Parathyroid adenoma (tissue), 2 donors: Measurements from ENCODE around the gene ZKSCAN1.

ENCODE experiments used
- H2AFZ ChIP-seq: fragments of 300-600 bp; sonication (generic); one replicate; pipeline ENCODE4 v1.7.0; 2017; ENCODE audit warnings: antibody characterized with exemption, mild to moderate bottlenecking
- H3K27ac ChIP-seq: fragments of 300-600 bp; sonication (generic); one replicate; pipeline ENCODE4 v1.7.0; 2017
- H3K27me3 ChIP-seq: fragments of 300-600 bp; sonication (generic); one replicate; pipeline ENCODE4 v1.7.0; 2017; ENCODE audit warnings: low read length; ENCODE audit not compliant: control insufficient read depth, insufficient read depth
- H3K36me3 ChIP-seq: fragments of 300-600 bp; sonication (generic); one replicate; pipeline ENCODE4 v1.7.0; 2017; ENCODE audit warnings: low read length; ENCODE audit not compliant: control insufficient read depth, insufficient read depth
- H3K4me1 ChIP-seq: fragments of 300-600 bp; sonication (generic); one replicate; pipeline ENCODE4 v1.7.0; 2017; ENCODE audit warnings: control low read depth
- H3K4me2 ChIP-seq: fragments of 300-600 bp; sonication (generic); one replicate; pipeline ENCODE4 v1.7.0; 2017; ENCODE audit warnings: low read length
- H3K4me3 ChIP-seq: fragments of 300-600 bp; sonication (generic); one replicate; pipeline ENCODE4 v1.7.0; 2017; ENCODE audit warnings: low read depth, low read length
- H3K79me2 ChIP-seq: fragments of 300-600 bp; sonication (generic); one replicate; pipeline ENCODE4 v1.7.0; 2017; ENCODE audit warnings: control low read depth
- H3K9ac ChIP-seq: fragments of 300-600 bp; sonication (generic); one replicate; pipeline ENCODE4 v1.7.0; 2017; ENCODE audit warnings: mild to moderate bottlenecking
- H3K9me3 ChIP-seq: fragments of 300-600 bp; sonication (generic); one replicate; pipeline ENCODE4 v1.7.0; 2017; ENCODE audit warnings: low read length; ENCODE audit not compliant: control insufficient read depth
- TF ChIP-seq, protein P1 (sequence below): fragments of 300-600 bp; sonication (generic); IDR thresholded peaks from one replicate; pipeline ENCODE4 v1.7.0; 2017; ENCODE audit warnings: antibody characterized with exemption, mild to moderate bottlenecking
- donor health status: primary hyperparathyroidism.

ZKSCAN1 gene

DNA sequence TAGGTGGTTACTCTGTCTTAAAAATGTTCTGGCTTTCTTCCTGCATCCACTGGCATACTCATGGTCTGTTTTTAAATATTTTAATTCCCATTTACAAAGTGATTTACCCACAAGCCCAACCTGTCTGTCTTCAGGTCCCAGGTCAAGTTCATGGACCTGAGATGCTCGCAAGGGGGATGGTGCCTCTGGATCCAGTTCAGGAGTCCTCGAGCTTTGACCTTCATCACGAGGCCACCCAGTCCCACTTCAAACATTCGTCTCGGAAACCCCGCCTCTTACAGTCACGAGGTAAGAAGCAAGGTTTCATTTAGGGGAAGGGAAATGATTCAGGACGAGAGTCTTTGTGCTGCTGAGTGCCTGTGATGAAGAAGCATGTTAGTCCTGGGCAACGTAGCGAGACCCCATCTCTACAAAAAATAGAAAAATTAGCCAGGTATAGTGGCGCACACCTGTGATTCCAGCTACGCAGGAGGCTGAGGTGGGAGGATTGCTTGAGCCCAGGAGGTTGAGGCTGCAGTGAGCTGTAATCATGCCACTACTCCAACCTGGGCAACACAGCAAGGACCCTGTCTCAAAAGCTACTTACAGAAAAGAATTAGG, 8.7 kb downstream of the ZKSCAN1 start:
- Histone ChIP-seq H3K4me2 (no peak overlapping the region), H3K79me2 (peaks cover 30% of the 10 kb centered on the region), H3K4me1 (no peaks in the 10 kb centered on the region), H3K27ac (no peak overlapping the region), H3K36me3 (no peaks in the 10 kb centered on the region), H3K9me3 (no peaks in the 10 kb centered on the region), H3K4me3 (no peak overlapping the region), H2AFZ (no peak overlapping the region), H3K27me3 (no peaks in the 10 kb centered on the region), H3K9ac (no peak overlapping the region)
- TF ChIP-seq, protein P1, sequence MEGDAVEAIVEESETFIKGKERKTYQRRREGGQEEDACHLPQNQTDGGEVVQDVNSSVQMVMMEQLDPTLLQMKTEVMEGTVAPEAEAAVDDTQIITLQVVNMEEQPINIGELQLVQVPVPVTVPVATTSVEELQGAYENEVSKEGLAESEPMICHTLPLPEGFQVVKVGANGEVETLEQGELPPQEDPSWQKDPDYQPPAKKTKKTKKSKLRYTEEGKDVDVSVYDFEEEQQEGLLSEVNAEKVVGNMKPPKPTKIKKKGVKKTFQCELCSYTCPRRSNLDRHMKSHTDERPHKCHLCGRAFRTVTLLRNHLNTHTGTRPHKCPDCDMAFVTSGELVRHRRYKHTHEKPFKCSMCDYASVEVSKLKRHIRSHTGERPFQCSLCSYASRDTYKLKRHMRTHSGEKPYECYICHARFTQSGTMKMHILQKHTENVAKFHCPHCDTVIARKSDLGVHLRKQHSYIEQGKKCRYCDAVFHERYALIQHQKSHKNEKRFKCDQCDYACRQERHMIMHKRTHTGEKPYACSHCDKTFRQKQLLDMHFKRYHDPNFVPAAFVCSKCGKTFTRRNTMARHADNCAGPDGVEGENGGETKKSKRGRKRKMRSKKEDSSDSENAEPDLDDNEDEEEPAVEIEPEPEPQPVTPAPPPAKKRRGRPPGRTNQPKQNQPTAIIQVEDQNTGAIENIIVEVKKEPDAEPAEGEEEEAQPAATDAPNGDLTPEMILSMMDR = no peak

- H3K4me1 ChIP-seq = no peaks in the 10 kb centered on the region
- no peak overlapping the region for H3K4me3 ChIP-seq
- H3K27ac ChIP-seq = no peak overlapping the region
- no peak overlapping the region for H3K4me2 ChIP-seq
- H3K27me3 ChIP-seq = no peaks in the 10 kb centered on the region
- TF ChIP-seq, protein P1 = no peak
- H3K36me3 ChIP-seq = no peaks in the 10 kb centered on the region
- no peak overlapping the region for H2AFZ ChIP-seq
- H3K9ac ChIP-seq = no peak overlapping the region
- H3K79me2 ChIP-seq = peaks cover 11% of the 10 kb centered on the region
- H3K9me3 ChIP-seq = no peaks in the 10 kb centered on the region
These were observed 11.8 kb downstream of the ZKSCAN1 start for GRCh38 chr7:100027197-100027596.

DNA sequence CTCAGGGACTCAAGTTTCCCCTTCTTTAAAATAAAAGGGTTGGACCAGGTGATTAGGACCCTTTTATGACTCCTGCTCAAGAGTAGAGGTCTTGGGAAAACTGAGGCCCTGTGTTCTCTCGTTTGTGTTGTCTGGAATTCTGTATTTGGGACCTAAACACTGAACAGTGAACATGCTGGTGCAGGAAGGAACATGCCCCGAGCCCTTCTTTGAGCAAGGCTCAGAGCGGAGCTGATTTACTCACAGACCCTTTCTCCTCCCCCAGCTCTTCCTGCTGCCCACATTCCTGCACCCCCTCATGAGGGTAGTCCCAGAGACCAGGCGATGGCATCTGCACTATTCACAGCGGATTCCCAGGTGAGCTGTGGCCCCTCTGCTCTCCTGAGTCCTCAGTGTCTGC, 14.2 kb downstream of the ZKSCAN1 start:
- H3K36me3 ChIP-seq = no peaks in the 10 kb centered on the region
- TF ChIP-seq, protein P1 = no peak
- no peaks in the 10 kb centered on the region for H3K4me1 ChIP-seq
- H3K4me2 ChIP-seq = no peak overlapping the region
- H3K4me3 ChIP-seq = no peak overlapping the region
- H3K27ac ChIP-seq = no peak overlapping the region
- H2AFZ ChIP-seq = no peak overlapping the region
- no peaks in the 10 kb centered on the region for H3K27me3 ChIP-seq
- peaks cover 4% of the 10 kb centered on the region for H3K79me2 ChIP-seq
- no peaks in the 10 kb centered on the region for H3K9me3 ChIP-seq
- H3K9ac ChIP-seq = no peak overlapping the region

DNA sequence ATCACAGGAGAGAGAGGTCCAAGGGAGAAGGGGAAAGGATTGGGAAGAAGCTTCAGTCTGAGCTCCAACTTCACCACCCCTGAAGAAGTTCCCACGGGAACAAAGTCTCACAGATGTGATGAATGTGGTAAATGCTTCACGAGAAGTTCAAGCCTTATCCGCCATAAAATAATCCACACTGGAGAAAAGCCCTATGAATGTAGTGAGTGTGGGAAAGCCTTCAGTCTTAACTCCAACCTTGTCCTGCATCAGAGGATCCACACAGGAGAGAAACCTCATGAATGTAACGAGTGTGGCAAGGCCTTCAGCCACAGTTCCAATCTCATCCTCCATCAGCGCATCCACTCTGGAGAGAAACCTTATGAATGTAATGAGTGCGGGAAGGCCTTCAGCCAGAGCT, 18.1 kb downstream of the ZKSCAN1 start:
- no peak overlapping the region for H3K9ac ChIP-seq

More for the DNA sequence above, 18.1 kb downstream of the ZKSCAN1 start:
- H3K27me3 ChIP-seq = no peaks in the 10 kb centered on the region
- no peaks in the 10 kb centered on the region for H3K79me2 ChIP-seq
- H3K27ac ChIP-seq = no peak overlapping the region
- H3K4me3 ChIP-seq = no peak overlapping the region
- H3K4me2 ChIP-seq = no peak overlapping the region
- H3K9me3 ChIP-seq = no peaks in the 10 kb centered on the region
- H2AFZ ChIP-seq = no peak overlapping the region
- no peaks in the 10 kb centered on the region for H3K36me3 ChIP-seq
- H3K4me1 ChIP-seq = no peaks in the 10 kb centered on the region
- TF ChIP-seq, protein P1 = no peak
